ENCODE data around the gene MTHFD1. TPM values are rescaled to one million over a fixed set of nuclear protein-coding genes. Genes with fewer than 3 reads are reported as not detected.

The MTHFD1 gene
- polyA plus RNA-seq, 3 donors, result 11.8 to 21.3 (median 14.3) TPM

GRCh38 chr14:64450255-64450654 is 62.1 kb downstream of the MTHFD1 start:
- Mint-ChIP-seq H3K4me1 (no peaks in the 10 kb centered on the region), H3K36me3 (peaks cover 46 to 63% of the 10 kb centered on the region in 2 donors), H3K4me3 (no peak overlapping the region), H3K27ac (peak overlapping the region in 1 of 7 donors; percentile 19), H3K27me3 (ENCODE audit: low read depth in 3 of 3) (peaks cover 0 to 2% (median 0%) of the 10 kb centered on the region in 3 donors), H3K9me3 (no peaks in the 10 kb centered on the region)
- Histone ChIP-seq H3K27ac (ENCODE audit: low read depth in 1 of 2, low read length in 2 of 2) (no peak overlapping the region), H3K4me1 (ENCODE audit: control insufficient read depth in 1 of 2, insufficient read depth in 2 of 2, low read length in 2 of 2) (no peaks in the 10 kb centered on the region), H3K9me3 (replicated peaks in 1 of 2; ENCODE audit: control insufficient read depth in 1 of 2, insufficient read depth in 1 of 2, low read length in 2 of 2) (no peaks in the 10 kb centered on the region), H2AFZ (ENCODE audit: insufficient read depth, low read depth, low read length, poor library complexity, severe bottlenecking) (no peak overlapping the region), H3K4me2 (replicated peaks; ENCODE audit: extremely low read depth, low read length, poor library complexity, severe bottlenecking) (no peak overlapping the region), H3K9ac (ENCODE audit: insufficient read depth, low read length, poor library complexity, severe bottlenecking) (no peak overlapping the region), H3K27me3 (ENCODE audit: control insufficient read depth in 2 of 2, insufficient read depth in 2 of 2, low read length in 2 of 2) (no peaks in the 10 kb centered on the region), H3K36me3 (replicated peaks in 1 of 2; ENCODE audit: control insufficient read depth in 1 of 2, insufficient read depth in 2 of 2, low read length in 2 of 2) (peaks cover 41 to 76% of the 10 kb centered on the region in 2 donors), H4K20me1 (ENCODE audit: insufficient read depth, low read length) (no peaks in the 10 kb centered on the region), H3K79me2 (ENCODE audit: insufficient read depth, low read length) (no peaks in the 10 kb centered on the region), H3K4me3 (replicated peaks in 1 of 3; ENCODE audit: low read depth in 2 of 3, low read length in 3 of 3) (no peak overlapping the region)
- intact Hi-C loops (cut with micrococcal nuclease), result no loop called here
- TF ChIP-seq CTCF (IDR thresholded peaks at IDR 0.05), result no peak
- WGBS (ENCODE audit: insufficient coverage), result no CpG with 5 or more reads among the region's 2 CpGs
- DNase-seq, result no peak

DNA sequence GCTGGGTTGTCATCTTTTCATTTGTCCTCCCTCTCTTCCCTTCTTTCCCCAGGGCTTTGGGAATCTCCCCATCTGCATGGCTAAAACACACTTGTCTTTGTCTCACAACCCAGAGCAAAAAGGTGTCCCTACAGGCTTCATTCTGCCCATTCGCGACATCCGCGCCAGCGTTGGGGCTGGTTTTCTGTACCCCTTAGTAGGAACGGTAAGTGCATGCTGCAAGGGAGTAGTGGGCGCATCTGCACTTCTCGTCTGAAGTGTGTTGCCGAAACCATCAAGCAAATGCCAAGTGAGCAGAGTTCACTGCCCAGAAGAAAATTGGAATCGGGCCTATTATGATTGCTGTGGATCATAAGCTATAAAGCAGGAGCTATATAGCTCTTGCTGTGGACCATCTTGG is 66.5 kb downstream of the MTHFD1 start:
- intact Hi-C loops (cut with micrococcal nuclease), result no loop called here

More for the DNA sequence above, 66.5 kb downstream of the MTHFD1 start:
- Mint-ChIP-seq H3K27me3 (ENCODE audit: low read depth in 3 of 3) (peaks cover 0 to 2% (median 0%) of the 10 kb centered on the region in 3 donors), H3K4me1 (peaks cover 14% of the 10 kb centered on the region), H3K36me3 (peaks cover 49 to 63% of the 10 kb centered on the region in 2 donors), H3K9me3 (no peaks in the 10 kb centered on the region), H3K27ac (no peak overlapping the region), H3K4me3 (no peak overlapping the region)
- H3K9ac ChIP-seq (ENCODE audit: insufficient read depth, low read length, poor library complexity, severe bottlenecking), result no peak overlapping the region
- no peaks in the 10 kb centered on the region for H3K79me2 ChIP-seq (ENCODE audit: insufficient read depth, low read length)
- no peaks in the 10 kb centered on the region for H3K9me3 ChIP-seq (replicated peaks in 1 of 2; ENCODE audit: control insufficient read depth in 1 of 2, insufficient read depth in 1 of 2, low read length in 2 of 2)
- H2AFZ ChIP-seq (ENCODE audit: insufficient read depth, low read depth, low read length, poor library complexity, severe bottlenecking), result no peak overlapping the region
- H3K27ac ChIP-seq (ENCODE audit: low read depth in 1 of 2, low read length in 2 of 2), result no peak overlapping the region
- H3K4me2 ChIP-seq (replicated peaks; ENCODE audit: extremely low read depth, low read length, poor library complexity, severe bottlenecking), result no peak overlapping the region
- H3K4me3 ChIP-seq (replicated peaks in 1 of 3; ENCODE audit: low read depth in 2 of 3, low read length in 3 of 3), result no peak overlapping the region
- 98% methylated on average over 7 of the region's 10 CpGs for WGBS (ENCODE audit: insufficient coverage)
- no peaks in the 10 kb centered on the region for H4K20me1 ChIP-seq (ENCODE audit: insufficient read depth, low read length)
- H3K27me3 ChIP-seq (ENCODE audit: control insufficient read depth in 2 of 2, insufficient read depth in 2 of 2, low read length in 2 of 2), result no peaks in the 10 kb centered on the region
- H3K4me1 ChIP-seq (ENCODE audit: control insufficient read depth in 1 of 2, insufficient read depth in 2 of 2, low read length in 2 of 2), result peaks cover 9 to 11% of the 10 kb centered on the region in 2 donors
- no peak for TF ChIP-seq CTCF (IDR thresholded peaks at IDR 0.05)
- no peak for DNase-seq
- H3K36me3 ChIP-seq (replicated peaks in 1 of 2; ENCODE audit: control insufficient read depth in 1 of 2, insufficient read depth in 2 of 2, low read length in 2 of 2), result peaks cover 41 to 65% of the 10 kb centered on the region in 2 donors

All from CD14-positive monocyte (primary cell).